SU-DHL-6 (cell line): ENCODE results near the gene MYDGF.

Experiments used
- H2AFZ ChIP-seq: fragments of 200-600 bp; sonication (generic); 2 replicates; pipeline ENCODE4 v1.6.1; 2014; ENCODE audit warnings: low read depth, mild to moderate bottlenecking, moderate library complexity, mixed read lengths, antibody characterized with exemption, low read length; ENCODE audit not compliant: severe bottlenecking
- H3F3A ChIP-seq: fragments of 200-600 bp; shearing (Covaris generic); 2 replicates; pipeline ENCODE4 v1.6.0; 2016; ENCODE audit warnings: antibody characterized with exemption, mild to moderate bottlenecking; ENCODE audit not compliant: insufficient read depth
- H3K27ac ChIP-seq: fragments of 200-600 bp; sonication (generic); 2 replicates; pipeline ENCODE4 v1.5.1; 2016; ENCODE audit warnings: low read depth, mild to moderate bottlenecking, low read length, moderate library complexity, mixed read lengths
- H3K27me3 ChIP-seq: fragments of 200-600 bp; sonication (generic), shearing (Covaris generic); 2 replicates; pipeline ENCODE4 v1.6.0; 2014; ENCODE audit warnings: mild to moderate bottlenecking, low read length
- H3K36me3 ChIP-seq: fragments of 200-600 bp; sonication (generic); 2 replicates; pipeline ENCODE4 v1.6.1; 2014; ENCODE audit warnings: mild to moderate bottlenecking, low read length, mixed read lengths
- H3K4me2 ChIP-seq: fragments of 300-600, 200-600 bp; shearing (Covaris generic), sonication (generic); 2 replicates; pipeline ENCODE4 v1.6.0; 2014; ENCODE audit warnings: low read length, low read depth, mild to moderate bottlenecking; ENCODE audit not compliant: poor library complexity, severe bottlenecking
- H3K4me3 ChIP-seq: fragments of 200-600 bp; sonication (generic); 2 replicates; pipeline ENCODE4 v1.5.1; 2014; ENCODE audit warnings: antibody characterized with exemption, low read length, mild to moderate bottlenecking, mixed read lengths; ENCODE audit not compliant: insufficient read depth, poor library complexity, severe bottlenecking
- H3K79me2 ChIP-seq: fragments of 200-600 bp; sonication (generic); 2 replicates; pipeline ENCODE4 v1.6.1; 2014; ENCODE audit warnings: mild to moderate bottlenecking, low read length, moderate library complexity; ENCODE audit not compliant: insufficient read depth
- H3K9ac ChIP-seq: fragments of 200-600 bp; sonication (generic); 2 replicates; pipeline ENCODE4 v1.7.0; 2014; ENCODE audit warnings: mild to moderate bottlenecking, low read length
- H3K9me2 ChIP-seq: fragments of 200-600 bp; sonication (generic); replicated peaks from 2 replicates; pipeline ENCODE4 v1.6.1; 2014; ENCODE audit warnings: low read length; ENCODE audit not compliant: insufficient read depth
- H3K9me3 ChIP-seq: fragments of 200-600 bp; sonication (generic); 2 replicates; pipeline ENCODE4 v1.6.1; 2014; ENCODE audit warnings: low read length, mixed read lengths; ENCODE audit not compliant: insufficient read depth
- H4K20me1 ChIP-seq: fragments of 200-600 bp; sonication (generic); 2 replicates; pipeline ENCODE4 v1.6.1; 2014; ENCODE audit warnings: low read depth, mild to moderate bottlenecking, antibody characterized with exemption, low read length, moderate library complexity, mixed read lengths
- CTCF ChIP-seq: fragments of 200-600 bp; sonication (generic); IDR thresholded peaks from one replicate; pipeline ENCODE4 v1.5.1; 2017; ENCODE audit warnings: antibody characterized with exemption, mild to moderate bottlenecking, low read length, moderate library complexity; ENCODE audit not compliant: insufficient read depth, poor library complexity, severe bottlenecking
- EZH2phosphoT487 ChIP-seq: fragments of 200-600 bp; sonication (generic), shearing (Covaris generic); conservative IDR thresholded peaks from 2 replicates; pipeline ENCODE4 v1.6.1; 2018; ENCODE audit warnings: mild to moderate bottlenecking, antibody characterized with exemption, low read length, moderate library complexity, mixed read lengths

MYDGF gene

GRCh38 chr19:4694211-4694987, 24.3 kb upstream of the MYDGF start:
- no peak overlapping the region for H3K4me3 ChIP-seq
- no peak overlapping the region for H3K4me2 ChIP-seq
- no peaks in the 10 kb centered on the region for H3K36me3 ChIP-seq
- no peaks in the 10 kb centered on the region for H3K27me3 ChIP-seq
- H2AFZ ChIP-seq = no peak overlapping the region
- no peaks in the 10 kb centered on the region for H3F3A ChIP-seq
- no peak for TF ChIP-seq EZH2phosphoT487
- TF ChIP-seq CTCF = no peak
- no peak overlapping the region for H3K9ac ChIP-seq
- H3K27ac ChIP-seq = no peak overlapping the region
- no peaks in the 10 kb centered on the region for H4K20me1 ChIP-seq
- H3K9me3 ChIP-seq = no peaks in the 10 kb centered on the region
- no peaks in the 10 kb centered on the region for H3K9me2 ChIP-seq
- H3K79me2 ChIP-seq = no peaks in the 10 kb centered on the region

- H3K4me3 ChIP-seq = no peak overlapping the region
- H3K9ac ChIP-seq = no peak overlapping the region
- H3F3A ChIP-seq = no peaks in the 10 kb centered on the region
- no peak overlapping the region for H3K4me2 ChIP-seq
- H3K79me2 ChIP-seq = no peaks in the 10 kb centered on the region
- H4K20me1 ChIP-seq = no peaks in the 10 kb centered on the region
- H3K27ac ChIP-seq = no peak overlapping the region
- TF ChIP-seq EZH2phosphoT487 (no peak), CTCF (no peak)
- H2AFZ ChIP-seq = no peak overlapping the region
- no peaks in the 10 kb centered on the region for H3K9me2 ChIP-seq
- H3K27me3 ChIP-seq = no peaks in the 10 kb centered on the region
- no peaks in the 10 kb centered on the region for H3K9me3 ChIP-seq
- H3K36me3 ChIP-seq = no peaks in the 10 kb centered on the region
Observed at GRCh38 chr19:4693471-4694121, 23.5 kb upstream of the MYDGF start.

GRCh38 chr19:4693078-4693350, 22.9 kb upstream of the MYDGF start:
- Histone ChIP-seq H3K27ac (no peak overlapping the region), H4K20me1 (no peaks in the 10 kb centered on the region), H3K9me3 (no peaks in the 10 kb centered on the region), H3K36me3 (no peaks in the 10 kb centered on the region), H2AFZ (no peak overlapping the region), H3K9ac (no peak overlapping the region), H3K27me3 (no peaks in the 10 kb centered on the region), H3F3A (no peaks in the 10 kb centered on the region), H3K4me3 (no peak overlapping the region), H3K4me2 (no peak overlapping the region), H3K9me2 (no peaks in the 10 kb centered on the region), H3K79me2 (no peaks in the 10 kb centered on the region)
- TF ChIP-seq CTCF (no peak), EZH2phosphoT487 (no peak)
